GM18502 (cell line): ENCODE results near the gene NUDT13.
A peak's percentile ranks its signal among the peaks of the same experiment; 100 is the strongest.

Experiments used
- ATAC-seq: cut with Tn5 transposase; IDR thresholded peaks from one replicate; pipeline ENCODE4 v1.9.1; 2021; ENCODE audit warnings: mild to moderate bottlenecking; ENCODE audit not compliant: unreplicated experiment, poor library complexity

Gene NUDT13

GRCh38 chr10:73110345-73110849, at the start of gene NUDT13:
Gene NUDT13 (plus strand): TSS chr10:73110455. CDS start chr10:73114366, 3,911 bp downstream.
- peak; percentile 66 for ATAC-seq

- ATAC-seq: no peak
Measured at GRCh38 chr10:73060738-73061635, 49.3 kb upstream of the NUDT13 start.

- ATAC-seq: no peak
Measured at GRCh38 chr10:73061743-73062142, 48.5 kb upstream of the NUDT13 start.

- ATAC-seq: no peak
Measured at GRCh38 chr10:73065441-73065840, 44.8 kb upstream of the NUDT13 start.

GRCh38 chr10:73073627-73074026, 36.6 kb upstream of the NUDT13 start:
- no peak for ATAC-seq

GRCh38 chr10:73075829-73076228, 34.4 kb upstream of the NUDT13 start:
- ATAC-seq: no peak

GRCh38 chr10:73076360-73077183, 33.7 kb upstream of the NUDT13 start:
- no peak for ATAC-seq

GRCh38 chr10:73079779-73080541, 30.3 kb upstream of the NUDT13 start:
- ATAC-seq: no peak

- no peak for ATAC-seq
Measured at GRCh38 chr10:73083221-73083620, 27.0 kb upstream of the NUDT13 start.

GRCh38 chr10:73084209-73084608, 26.0 kb upstream of the NUDT13 start:
- no peak for ATAC-seq

GRCh38 chr10:73086816-73087215, 23.4 kb upstream of the NUDT13 start:
- no peak for ATAC-seq

GRCh38 chr10:73088304-73088703, 22.0 kb upstream of the NUDT13 start:
- no peak for ATAC-seq

- ATAC-seq: no peak
Measured at GRCh38 chr10:73092830-73093229, 17.4 kb upstream of the NUDT13 start.

- no peak for ATAC-seq
Measured at GRCh38 chr10:73093922-73094850, 16.1 kb upstream of the NUDT13 start.

GRCh38 chr10:73094986-73095480, 15.2 kb upstream of the NUDT13 start:
- no peak for ATAC-seq

- no peak for ATAC-seq
Measured at GRCh38 chr10:73095481-73096021, 14.7 kb upstream of the NUDT13 start.

- ATAC-seq: peak; percentile 38
Measured at GRCh38 chr10:73096041-73096448, 14.2 kb upstream of the NUDT13 start.

GRCh38 chr10:73096449-73097304, 13.6 kb upstream of the NUDT13 start, which contains the start of gene P4HA1:
Gene P4HA1 (minus strand): TSS chr10:73096866. CDS start chr10:73074883, 21,983 bp downstream.
- ATAC-seq: peak; percentile 82
